Activated naive CD4-positive, alpha-beta T cell treated with anti-CD3 and anti-CD28 coated beads, Interleukin-2, amount 10 ng/mL, durations not matched to agents 7 days and 5 days (primary cell): ENCODE results near the gene CTNNA3.

Experiments
- CTCF ChIA-PET: fragments of 350-600 bp; sonication (Branson Sonifier 250); formaldehyde crosslinking; loops from one replicate; lab custom pipeline; 2021; ENCODE audit warnings: antibody characterized with exemption; lab: Charles Lee
- DNase-seq: peaks from one replicate; pipeline ENCODE4 v3.0.0-alpha.2; 2020
- H3K27ac Mint-ChIP-seq: one replicate; pipeline ENCODE4 v1.8.0; 2021; ENCODE audit warnings: mild to moderate bottlenecking, moderate library complexity, mixed read lengths
- H3K27me3 Mint-ChIP-seq: one replicate; pipeline ENCODE4 v1.8.0; 2021; ENCODE audit warnings: mild to moderate bottlenecking, mixed read lengths
- H3K36me3 Mint-ChIP-seq: one replicate; pipeline ENCODE4 v1.8.0; 2021; ENCODE audit warnings: mixed read lengths
- H3K4me1 Mint-ChIP-seq: one replicate; pipeline ENCODE4 v1.8.0; 2021; ENCODE audit warnings: mixed read lengths
- H3K4me3 Mint-ChIP-seq: one replicate; pipeline ENCODE4 v1.8.0; 2021; ENCODE audit warnings: mild to moderate bottlenecking, moderate library complexity, mixed read lengths
- H3K9me3 Mint-ChIP-seq: one replicate; pipeline ENCODE4 v1.8.0; 2021; ENCODE audit warnings: mixed read lengths

Gene CTNNA3

GRCh38 chr10:66604195-66604594, 1091.8 kb downstream of the CTNNA3 start:
- Mint-ChIP-seq H3K9me3 (peaks cover 26% of the 10 kb centered on the region), H3K36me3 (no peaks in the 10 kb centered on the region), H3K27me3 (no peaks in the 10 kb centered on the region), H3K4me3 (no peak overlapping the region), H3K27ac (no peak overlapping the region), H3K4me1 (no peaks in the 10 kb centered on the region)
- DNase-seq = no peak
- CTCF ChIA-PET = no interaction called here

- DNase-seq = no peak
- H3K4me3 Mint-ChIP-seq = no peak overlapping the region
- H3K27ac Mint-ChIP-seq = no peak overlapping the region
- H3K4me1 Mint-ChIP-seq = no peaks in the 10 kb centered on the region
- H3K36me3 Mint-ChIP-seq = no peaks in the 10 kb centered on the region
- no peaks in the 10 kb centered on the region for H3K27me3 Mint-ChIP-seq
- CTCF ChIA-PET = no interaction called here
- H3K9me3 Mint-ChIP-seq = peaks cover 8% of the 10 kb centered on the region
Measured at GRCh38 chr10:66591865-66592264, 1104.1 kb downstream of the CTNNA3 start.

DNA sequence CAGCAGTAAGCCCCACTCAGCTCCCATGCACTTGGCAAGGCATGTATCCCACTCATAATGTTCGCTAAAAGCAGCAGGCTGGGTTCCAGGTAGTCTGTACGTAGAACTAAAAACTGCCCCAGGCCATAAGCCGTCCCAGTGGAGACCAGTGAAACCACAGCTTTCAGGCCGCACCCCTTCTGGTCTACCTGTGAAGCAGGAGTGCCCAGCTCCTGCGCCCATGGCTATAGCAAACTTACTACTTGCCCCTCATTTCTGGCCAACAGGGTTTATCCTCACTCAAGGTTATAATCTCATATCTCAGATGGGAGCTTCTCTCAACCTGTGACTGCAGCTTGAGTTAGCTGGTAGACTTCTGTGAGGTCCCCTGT, 1108.3 kb downstream of the CTNNA3 start:
- CTCF ChIA-PET = no interaction called here
- Mint-ChIP-seq H3K4me1 (no peaks in the 10 kb centered on the region), H3K9me3 (peaks cover 2% of the 10 kb centered on the region), H3K4me3 (no peak overlapping the region), H3K36me3 (no peaks in the 10 kb centered on the region), H3K27ac (no peak overlapping the region), H3K27me3 (no peaks in the 10 kb centered on the region)
- DNase-seq = no peak

DNA sequence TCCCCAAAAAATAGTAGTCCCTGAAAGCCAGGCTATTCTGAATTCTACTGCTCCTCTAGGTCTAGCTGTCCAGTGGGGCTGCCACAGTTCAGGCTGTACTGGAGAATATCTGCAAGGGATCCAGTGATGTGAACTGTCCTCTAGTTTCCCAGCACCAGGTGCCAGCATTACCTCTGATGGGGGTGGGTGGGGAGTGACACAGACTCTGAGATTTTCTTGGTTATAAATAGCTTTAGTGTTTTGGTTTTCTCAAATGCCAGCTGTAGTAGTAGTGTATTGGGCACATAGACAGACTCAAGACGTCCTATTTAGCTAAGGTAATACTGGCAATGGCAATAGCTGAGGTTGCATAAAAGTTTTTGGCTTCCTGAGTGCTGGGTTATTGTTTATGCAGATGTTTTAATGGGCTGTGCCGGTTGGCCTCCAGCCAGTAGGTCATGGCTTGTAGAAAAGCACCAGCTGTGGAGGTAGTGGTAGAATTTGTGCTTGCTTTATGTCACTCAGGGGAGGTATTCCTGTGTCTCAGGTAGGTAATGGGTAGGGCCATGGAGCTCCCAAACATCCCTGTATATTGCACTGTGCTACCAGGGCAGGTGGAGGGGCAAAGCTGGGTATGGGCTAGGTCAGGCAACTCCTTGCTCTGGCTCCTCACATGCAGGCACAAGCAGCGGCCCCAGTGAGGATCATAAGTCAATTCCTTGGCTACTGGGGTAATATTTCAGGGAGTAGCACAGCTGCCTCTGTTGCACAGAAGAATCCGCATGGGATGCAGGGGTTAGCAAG, 1108.9 kb downstream of the CTNNA3 start:
- no peaks in the 10 kb centered on the region for H3K36me3 Mint-ChIP-seq
- no peak overlapping the region for H3K4me3 Mint-ChIP-seq
- no peaks in the 10 kb centered on the region for H3K27me3 Mint-ChIP-seq
- peaks cover 2% of the 10 kb centered on the region for H3K9me3 Mint-ChIP-seq
- H3K27ac Mint-ChIP-seq = no peak overlapping the region
- DNase-seq = no peak
- H3K4me1 Mint-ChIP-seq = no peaks in the 10 kb centered on the region
- CTCF ChIA-PET = no interaction called here

GRCh38 chr10:66586073-66586472, 1109.9 kb downstream of the CTNNA3 start:
- Mint-ChIP-seq H3K27me3 (no peaks in the 10 kb centered on the region), H3K4me1 (no peaks in the 10 kb centered on the region), H3K9me3 (peaks cover 2% of the 10 kb centered on the region), H3K36me3 (no peaks in the 10 kb centered on the region), H3K27ac (no peak overlapping the region), H3K4me3 (no peak overlapping the region)
- CTCF ChIA-PET = no interaction called here
- no peak for DNase-seq

DNA sequence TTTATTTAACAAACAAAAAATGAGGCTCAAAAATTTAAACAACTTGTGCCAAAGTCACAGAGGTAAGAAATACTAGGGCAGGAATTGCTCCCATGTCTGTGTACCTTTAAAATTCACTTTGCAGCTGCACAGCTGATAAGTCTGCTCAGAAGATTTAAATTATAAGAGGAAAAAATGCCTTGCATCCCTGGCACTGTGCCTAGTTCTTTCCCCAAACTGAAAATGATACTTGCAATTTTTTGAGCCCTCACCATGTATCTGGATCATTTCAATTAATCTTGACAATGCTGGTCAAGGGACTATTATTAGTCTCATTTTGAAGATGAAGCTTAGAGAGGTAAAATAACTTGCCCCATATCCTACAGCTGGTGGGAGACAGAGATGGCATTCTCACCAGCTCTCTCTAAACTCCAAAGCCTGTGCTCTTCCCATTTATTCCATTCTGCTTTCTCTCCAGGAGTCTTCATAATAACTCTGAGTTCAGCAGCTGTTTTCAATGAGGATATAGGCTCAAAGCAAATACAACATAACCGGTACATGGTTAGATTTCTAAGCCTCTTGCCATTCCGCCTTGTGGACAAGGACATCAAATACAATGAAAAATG, 1120.6 kb downstream of the CTNNA3 start:
- Mint-ChIP-seq H3K4me3 (no peak overlapping the region), H3K27me3 (no peaks in the 10 kb centered on the region), H3K36me3 (no peaks in the 10 kb centered on the region), H3K27ac (no peak overlapping the region), H3K9me3 (peaks cover 3% of the 10 kb centered on the region), H3K4me1 (no peaks in the 10 kb centered on the region)
- CTCF ChIA-PET = no interaction called here
- no peak for DNase-seq

GRCh38 chr10:66572700-66573099, 1123.3 kb downstream of the CTNNA3 start:
- Mint-ChIP-seq H3K4me3 (no peak overlapping the region), H3K27me3 (no peaks in the 10 kb centered on the region), H3K36me3 (no peaks in the 10 kb centered on the region)

GRCh38 chr10:66565999-66566398, 1130.0 kb downstream of the CTNNA3 start:
- Mint-ChIP-seq H3K4me3 (no peak overlapping the region), H3K27ac (no peak overlapping the region)

More at GRCh38 chr10:66572700-66573099, 1123.3 kb downstream of the CTNNA3 start:
- CTCF ChIA-PET = no interaction called here
- no peaks in the 10 kb centered on the region for H3K4me1 Mint-ChIP-seq
- peaks cover 3% of the 10 kb centered on the region for H3K9me3 Mint-ChIP-seq
- H3K27ac Mint-ChIP-seq = no peak overlapping the region
- no peak for DNase-seq

GRCh38 chr10:66564287-66564686, 1131.7 kb downstream of the CTNNA3 start:
- no peaks in the 10 kb centered on the region for H3K27me3 Mint-ChIP-seq
- no peak for DNase-seq
- CTCF ChIA-PET = no interaction called here

More at GRCh38 chr10:66565999-66566398, 1130.0 kb downstream of the CTNNA3 start:
- H3K4me1 Mint-ChIP-seq = no peaks in the 10 kb centered on the region
- CTCF ChIA-PET = no interaction called here
- H3K27me3 Mint-ChIP-seq = no peaks in the 10 kb centered on the region
- DNase-seq = no peak
- H3K36me3 Mint-ChIP-seq = no peaks in the 10 kb centered on the region
- H3K9me3 Mint-ChIP-seq = peaks cover 2% of the 10 kb centered on the region

GRCh38 chr10:66555061-66555460, 1140.9 kb downstream of the CTNNA3 start:
- no peak overlapping the region for H3K4me3 Mint-ChIP-seq
- CTCF ChIA-PET = no interaction called here
- H3K27me3 Mint-ChIP-seq = no peaks in the 10 kb centered on the region
- no peak overlapping the region for H3K27ac Mint-ChIP-seq
- H3K36me3 Mint-ChIP-seq = no peaks in the 10 kb centered on the region
- H3K4me1 Mint-ChIP-seq = no peaks in the 10 kb centered on the region
- DNase-seq = no peak
- no peaks in the 10 kb centered on the region for H3K9me3 Mint-ChIP-seq

More at GRCh38 chr10:66564287-66564686, 1131.7 kb downstream of the CTNNA3 start:
- H3K9me3 Mint-ChIP-seq = peaks cover 2% of the 10 kb centered on the region
- H3K27ac Mint-ChIP-seq = no peak overlapping the region
- no peak overlapping the region for H3K4me3 Mint-ChIP-seq
- H3K36me3 Mint-ChIP-seq = no peaks in the 10 kb centered on the region
- H3K4me1 Mint-ChIP-seq = no peaks in the 10 kb centered on the region

DNA sequence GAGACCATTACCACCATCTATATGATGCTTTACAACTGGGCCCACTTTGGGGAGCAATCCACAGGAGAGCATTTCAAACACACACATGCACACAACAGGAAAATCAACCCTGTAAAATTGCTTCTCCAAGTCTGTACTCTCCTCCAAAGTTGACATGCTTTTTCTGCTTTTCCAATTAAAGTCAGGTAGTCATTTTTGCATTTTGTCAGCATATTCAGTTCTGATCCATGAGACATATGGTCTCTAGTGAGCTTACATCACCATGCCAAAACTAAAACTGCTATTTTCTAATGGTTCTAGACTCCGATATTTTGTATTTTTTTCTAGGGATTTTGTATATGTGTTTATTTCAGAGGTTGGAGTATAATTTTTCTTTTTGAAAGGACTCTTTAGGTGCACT, 1143.7 kb downstream of the CTNNA3 start:
- Mint-ChIP-seq H3K27me3 (no peaks in the 10 kb centered on the region), H3K9me3 (peaks cover 1% of the 10 kb centered on the region), H3K27ac (no peak overlapping the region), H3K36me3 (no peaks in the 10 kb centered on the region), H3K4me1 (no peaks in the 10 kb centered on the region), H3K4me3 (no peak overlapping the region)
- no peak for DNase-seq
- CTCF ChIA-PET = interaction anchor here (0.7 to 1.0 kb wide), 2 partner anchors 9 kb away, joined by 4 read pairs; no protein-coding TSS in a partner anchor

GRCh38 chr10:66550351-66550750, 1145.6 kb downstream of the CTNNA3 start:
- DNase-seq = no peak
- Mint-ChIP-seq H3K4me3 (no peak overlapping the region), H3K27me3 (no peaks in the 10 kb centered on the region), H3K27ac (no peak overlapping the region), H3K4me1 (no peaks in the 10 kb centered on the region), H3K9me3 (peaks cover 1% of the 10 kb centered on the region), H3K36me3 (no peaks in the 10 kb centered on the region)
- CTCF ChIA-PET = no interaction called here

DNA sequence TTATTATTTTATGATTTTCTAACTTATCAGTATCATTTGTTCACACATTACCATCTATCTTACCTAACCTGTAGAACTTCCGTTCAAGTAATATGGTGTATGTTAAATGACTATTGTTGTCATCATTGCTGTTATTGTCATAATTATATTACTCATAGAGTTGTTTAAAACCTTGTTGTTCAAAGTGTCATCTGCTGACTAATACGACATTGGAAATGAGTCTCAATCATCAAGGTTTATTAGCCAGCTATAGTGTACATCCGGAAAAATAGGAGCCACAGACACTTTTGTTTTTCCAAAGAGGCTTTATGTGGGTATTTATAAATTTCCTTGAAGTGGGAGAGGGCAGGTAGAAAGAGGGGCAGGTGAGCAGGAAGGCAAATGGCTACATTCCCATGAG, 1157.1 kb downstream of the CTNNA3 start:
- no peak overlapping the region for H3K27ac Mint-ChIP-seq
- H3K4me1 Mint-ChIP-seq = no peaks in the 10 kb centered on the region
- H3K4me3 Mint-ChIP-seq = no peak overlapping the region
- no peaks in the 10 kb centered on the region for H3K27me3 Mint-ChIP-seq
- H3K36me3 Mint-ChIP-seq = no peaks in the 10 kb centered on the region
- H3K9me3 Mint-ChIP-seq = peaks cover 3% of the 10 kb centered on the region
- no peak for DNase-seq
- CTCF ChIA-PET = no interaction called here

GRCh38 chr10:66538371-66538770, 1157.6 kb downstream of the CTNNA3 start:
- no peak for DNase-seq
- H3K4me3 Mint-ChIP-seq = no peak overlapping the region
- no peaks in the 10 kb centered on the region for H3K36me3 Mint-ChIP-seq
- H3K27me3 Mint-ChIP-seq = no peaks in the 10 kb centered on the region
- H3K4me1 Mint-ChIP-seq = no peaks in the 10 kb centered on the region
- CTCF ChIA-PET = no interaction called here
- no peak overlapping the region for H3K27ac Mint-ChIP-seq
- peaks cover 3% of the 10 kb centered on the region for H3K9me3 Mint-ChIP-seq

DNA sequence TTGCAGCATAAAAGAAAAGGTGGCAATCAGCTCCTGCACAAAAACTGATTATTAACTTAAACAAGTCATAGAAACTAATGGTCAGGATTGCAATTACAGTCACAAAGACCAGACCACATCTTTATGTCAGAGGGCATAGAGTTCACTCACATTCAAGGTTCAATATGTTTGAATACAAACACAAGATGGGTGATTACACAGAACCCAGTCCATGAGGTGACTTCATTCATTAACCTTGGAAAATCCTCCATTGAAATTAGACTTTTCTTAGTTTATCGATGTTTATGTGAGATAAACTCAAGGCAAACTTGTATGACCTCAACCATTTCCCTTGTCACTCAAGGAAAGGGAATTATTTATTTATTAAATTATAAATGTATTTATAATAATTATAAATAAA, 1158.8 kb downstream of the CTNNA3 start:
- no peak for DNase-seq
- Mint-ChIP-seq H3K27me3 (no peaks in the 10 kb centered on the region), H3K27ac (no peak overlapping the region), H3K36me3 (no peaks in the 10 kb centered on the region), H3K9me3 (peaks cover 3% of the 10 kb centered on the region), H3K4me3 (no peak overlapping the region), H3K4me1 (no peaks in the 10 kb centered on the region)
- CTCF ChIA-PET = no interaction called here
